IMR-90 (cell line): ENCODE results near the gene CORO7. TPM values are rescaled to one million over a fixed set of nuclear protein-coding genes. Genes with fewer than 3 reads are reported as not detected.

Experiments used
- ATAC-seq: fragments of 200-7000 bp; cut with Tn5 transposase; 2 replicates; pipeline ENCODE4 v1.9.1; 2020; ENCODE audit warnings: low read depth, mild to moderate bottlenecking, moderate library complexity
- BruUV-seq: library from RNA; stranded (reverse); fragments of 400-500 nt; replicated peaks from 2 replicates; lab custom pipeline; 2021; lab: Mats Ljungman, UMichigan
- CTCF ChIA-PET: fragments of 300-600 bp; formaldehyde crosslinking; extraction: SDS; loops from one replicate; lab custom pipeline; 2021; ENCODE audit warnings: antibody characterized with exemption; lab: Yijun Ruan, JAX
- POLR2A ChIA-PET: fragments of 300-600 bp; sonication (Branson Sonifier 250); formaldehyde crosslinking; loops from one replicate; lab custom pipeline; 2022; ENCODE audit warnings: antibody characterized with exemption; ENCODE audit not compliant: unreplicated experiment; lab: Charles Lee
- DNase-seq: peaks from one replicate; pipeline ENCODE4 v3.0.0; 2013
- H2AFZ ChIP-seq: replicated peaks from 2 replicates; pipeline ENCODE3; 2013; ENCODE audit warnings: low read length, mild to moderate bottlenecking; ENCODE audit not compliant: poor library complexity
- H2AK5ac ChIP-seq: 2 replicates; pipeline ENCODE4 v1.6.1; 2013; ENCODE audit warnings: low read depth, low read length, inconsistent platforms
- H2AK9ac ChIP-seq: replicated peaks from 2 replicates; pipeline ENCODE3; 2013; ENCODE audit warnings: mild to moderate bottlenecking, low read depth, low read length, moderate library complexity; ENCODE audit not compliant: poor library complexity
- H2BK120ac ChIP-seq: 2 replicates; pipeline ENCODE4 v1.6.1; 2013; ENCODE audit warnings: low read depth, low read length, inconsistent platforms
- H2BK15ac ChIP-seq: 3 replicates; pipeline ENCODE4 v1.6.1; 2013; ENCODE audit warnings: low read depth, low read length, inconsistent platforms
- H2BK20ac ChIP-seq: 2 replicates; pipeline ENCODE4 v1.6.1; 2013; ENCODE audit warnings: low read depth, mild to moderate bottlenecking, inconsistent platforms, low read length, moderate library complexity
- H2BK5ac ChIP-seq: 2 replicates; pipeline ENCODE4 v1.6.1; 2013; ENCODE audit warnings: mild to moderate bottlenecking, low read depth, low read length, inconsistent platforms; ENCODE audit not compliant: poor library complexity, severe bottlenecking
- H3K14ac ChIP-seq: replicated peaks from 2 replicates; pipeline ENCODE4 v1.6.1; 2013; ENCODE audit warnings: low read depth, low read length, inconsistent platforms
- H3K18ac ChIP-seq: 2 replicates; pipeline ENCODE4 v1.6.1; 2013; ENCODE audit warnings: low read depth, low read length, control low read depth
- H3K23ac ChIP-seq: 2 replicates; pipeline ENCODE4 v1.6.1; 2013; ENCODE audit warnings: low read depth, low read length, inconsistent platforms
- H3K27ac ChIP-seq: 2 replicates; pipeline ENCODE4 v1.5.1; 2013; ENCODE audit warnings: mild to moderate bottlenecking, control low read depth, low read length; ENCODE audit not compliant: insufficient read depth
- H3K27me3 ChIP-seq: 2 replicates; pipeline ENCODE4 v1.6.1; 2013; ENCODE audit warnings: low read length; ENCODE audit not compliant: control insufficient read depth, insufficient read depth
- H3K36me3 ChIP-seq: 2 replicates; pipeline ENCODE4 v1.6.1; 2013; ENCODE audit warnings: low read length, mixed read lengths; ENCODE audit not compliant: control insufficient read depth, insufficient read depth
- H3K4ac ChIP-seq: 2 replicates; pipeline ENCODE4 v1.6.1; 2013; ENCODE audit warnings: low read depth, low read length, inconsistent platforms
- H3K4me1 ChIP-seq: 2 replicates; pipeline ENCODE4 v1.6.1; 2013; ENCODE audit warnings: low read length, mixed read lengths; ENCODE audit not compliant: control insufficient read depth, insufficient read depth
- H3K4me2 ChIP-seq: 2 replicates; pipeline ENCODE4 v1.6.1; 2013; ENCODE audit warnings: low read depth, mild to moderate bottlenecking, control low read depth, low read length, moderate library complexity
- H3K4me3 ChIP-seq: 2 replicates; pipeline ENCODE4 v1.5.1; 2013; ENCODE audit warnings: low read depth, mild to moderate bottlenecking, control low read depth, low read length, moderate library complexity; ENCODE audit not compliant: insufficient read depth
- H3K56ac ChIP-seq: 2 replicates; pipeline ENCODE4 v1.6.1; 2013; ENCODE audit warnings: low read length, inconsistent platforms; ENCODE audit not compliant: insufficient read depth; ENCODE audit errors: extremely low read depth
- H3K79me1 ChIP-seq, 2 experiments: 2 replicates each; pipeline ENCODE4 v1.6.1; 2013; ENCODE audit warnings: low read length in 2 of 2, inconsistent platforms in 1 of 2, low read depth in 1 of 2
- H3K9ac ChIP-seq: 2 replicates; pipeline ENCODE4 v1.6.1; 2013; ENCODE audit warnings: low read depth, low read length, control low read depth
- H3K9me1 ChIP-seq: 2 replicates; pipeline ENCODE4 v1.6.1; 2013; ENCODE audit warnings: low read length, inconsistent platforms; ENCODE audit not compliant: insufficient read depth
- H3K9me3 ChIP-seq: 2 replicates; pipeline ENCODE4 v1.6.1; 2013; ENCODE audit warnings: low read length; ENCODE audit not compliant: control insufficient read depth, insufficient read depth
- H4K20me1 ChIP-seq: 2 replicates; pipeline ENCODE4 v1.6.1; 2013; ENCODE audit warnings: low read length, inconsistent platforms; ENCODE audit not compliant: insufficient read depth
- H4K5ac ChIP-seq: 2 replicates; pipeline ENCODE4 v1.6.1; 2013; ENCODE audit warnings: mild to moderate bottlenecking, low read depth, low read length, control low read depth
- H4K8ac ChIP-seq, 2 experiments: 2 replicates each; pipeline ENCODE4 v1.6.1; 2013; ENCODE audit warnings: low read depth in 2 of 2, low read length in 2 of 2, control low read depth in 1 of 2, inconsistent platforms in 1 of 2
- H4K91ac ChIP-seq: 2 replicates; pipeline ENCODE4 v1.6.1; 2013; ENCODE audit warnings: low read depth, low read length, inconsistent platforms; ENCODE audit not compliant: insufficient read depth
- CHD1 ChIP-seq: IDR thresholded peaks from 2 replicates; pipeline ENCODE4 v1.6.1; 2012; ENCODE audit warnings: low read depth, low read length, improper control_type of control experiment
- POLR2A ChIP-seq: IDR thresholded peaks from 2 replicates; pipeline ENCODE4 v1.6.1; 2012; ENCODE audit warnings: mild to moderate bottlenecking, low read depth, low read length
- WGBS, 2 experiments: methylation state at CpG; one replicate each; pipeline versions ENCODE4 v1.1.5 to v1.1.7; 2013; ENCODE audit warnings: missing lambda C conversion rate in 2 of 2; ENCODE audit not compliant: insufficient read length in 1 of 2; ENCODE audit errors: extremely low coverage in 2 of 2; 5-methylcytosine and 5-hydroxymethylcytosine counted together
- dilution Hi-C: fragments of 300-500 bp; cut with HindIII; formaldehyde crosslinking; loops from one replicate; pipeline ENCODE4 v1.14.3; 2018; ENCODE audit warnings: low sequenced_read_pairs; ENCODE audit not compliant: unreplicated experiment
- in situ Hi-C: fragments of 300-500 bp; cut with MboI; formaldehyde crosslinking; loops from 3 replicates; pipeline ENCODE4 v1.14.3; 2019; ENCODE audit warnings: low sequenced_read_pairs, inconsistent platforms, mixed read lengths
- intact Hi-C: fragments of 100-400 bp; cut with micrococcal nuclease; formaldehyde crosslinking; loops from 2 replicates; pipeline ENCODE4 v1.10.0; 2022
- polyA plus RNA-seq, 3 experiments: library from polyadenylated mRNA; depleted of rRNA; stranded (reverse); fragments of >200 nt; gene quantifications; 2 replicates each; pipeline ENCODE4 v1.2.3, GENCODE V29; 2012; ENCODE audit warnings: low replicate concordance in 1 of 3
- total RNA-seq: library from RNA; depleted of rRNA; stranded (reverse); fragments of >200 nt; gene quantifications from 2 replicates; pipeline ENCODE4 v1.2.3, GENCODE V29; 2012

CORO7 gene
- total and polyA plus RNA-seq, 2 of the 4 experiments (the other 2 are of a cell fraction): 6.3 to 26.7 TPM

GRCh38 chr16:4385066-4385788 lies 31.2 kb downstream of the CORO7 start:
- H3K56ac ChIP-seq: no peak overlapping the region
- H3K4me3 ChIP-seq: no peak overlapping the region
- POLR2A ChIA-PET: no interaction called here
- intact Hi-C loops (no loop called here), dilution Hi-C loops (no loop called here), in situ Hi-C loops (no loop called here)
- no peak overlapping the region for H3K9ac ChIP-seq
- BruUV-seq: no TSS peak
- H2BK15ac ChIP-seq: no peak overlapping the region
- CTCF ChIA-PET: interaction anchor here (0.6 to 2.4 kb wide), 2 partner anchors 17 to 53 kb away, joined by 3 to 7 read pairs; no protein-coding TSS in a partner anchor
- H3K9me3 ChIP-seq: no peaks in the 10 kb centered on the region
- H2BK120ac ChIP-seq: no peak overlapping the region
- H3K23ac ChIP-seq: no peak overlapping the region
- H4K20me1 ChIP-seq: peaks cover 70% of the 10 kb centered on the region
- H3K4ac ChIP-seq: 0 out of 2 replicates have a peak overlapping the region, but pooled peaks have one; percentile 11
- H3K27ac ChIP-seq: no peak overlapping the region
- peak overlapping the region; percentile 6; the same call in 1 of the 2 replicates for H4K91ac ChIP-seq
- H2AFZ ChIP-seq: no peak overlapping the region
- H3K14ac ChIP-seq: no peak overlapping the region
- DNase-seq: no peak
- no peaks in the 10 kb centered on the region for H3K27me3 ChIP-seq
- H3K4me1 ChIP-seq: peaks cover 33% of the 10 kb centered on the region
- H2BK20ac ChIP-seq: no peak overlapping the region
- H2AK5ac ChIP-seq: no peak overlapping the region
- no peak overlapping the region for H4K5ac ChIP-seq
- H3K18ac ChIP-seq: no peak overlapping the region
- H3K4me2 ChIP-seq: no peak overlapping the region
- H3K9me1 ChIP-seq: peaks cover 23% of the 10 kb centered on the region
- ATAC-seq: peak; percentile 1; the same call in 1 of the 2 replicates
- WGBS, 2 experiments: 80% methylated on average over 5 of the region's 20 CpGs; no CpG with 5 or more reads in 1 of the 2 experiments
- no peak overlapping the region for H2BK5ac ChIP-seq
- TF ChIP-seq POLR2A (peak; percentile 18; the same call in 1 of the 2 replicates), CHD1 (no peak)
- H3K79me1 ChIP-seq: peaks cover 0 to 84% of the 10 kb centered on the region in 2 experiments; a peak in 2 of 4 replicates
- peak overlapping the region; percentile 72 for H2AK9ac ChIP-seq
- H3K36me3 ChIP-seq: peaks cover 35% of the 10 kb centered on the region
- no peak overlapping the region for H4K8ac ChIP-seq
